GM12891 (cell line): Measurements from ENCODE around the gene PRKCB.

ENCODE experiments used
- POLR2A ChIP-seq: IDR thresholded peaks from 2 replicates; pipeline ENCODE4 v1.6.1; 2011; ENCODE audit warnings: low read depth, low read length, control low read depth
- POLR2AphosphoS5 ChIP-seq: IDR thresholded peaks from 2 replicates; pipeline ENCODE4 v1.6.1; 2011; ENCODE audit warnings: low read depth, low read length, control low read depth
- POU2F2 ChIP-seq: IDR thresholded peaks from 2 replicates; pipeline ENCODE4 v1.6.1; 2011; ENCODE audit warnings: low read depth, mild to moderate bottlenecking, control low read depth, low read length, moderate library complexity
- SPI1 ChIP-seq: IDR thresholded peaks from 2 replicates; pipeline ENCODE4 v1.6.1; 2011; ENCODE audit warnings: low read depth, low read length, control low read depth
- TAF1 ChIP-seq: IDR thresholded peaks from 2 replicates; pipeline ENCODE4 v1.6.1; 2011; ENCODE audit warnings: low read depth, low read length, control low read depth

DNA sequence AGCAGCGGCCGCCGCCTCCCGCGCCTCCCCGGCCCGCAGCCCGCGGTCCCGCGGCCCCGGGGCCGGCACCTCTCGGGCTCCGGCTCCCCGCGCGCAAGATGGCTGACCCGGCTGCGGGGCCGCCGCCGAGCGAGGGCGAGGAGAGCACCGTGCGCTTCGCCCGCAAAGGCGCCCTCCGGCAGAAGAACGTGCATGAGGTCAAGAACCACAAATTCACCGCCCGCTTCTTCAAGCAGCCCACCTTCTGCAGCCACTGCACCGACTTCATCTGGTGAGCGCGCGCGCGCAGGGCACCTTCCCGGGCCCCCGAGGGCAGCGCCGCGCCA lies 258 bp downstream of the PRKCB start:
- TF ChIP-seq POLR2AphosphoS5 = peak; percentile 7; the same call in 1 of the 2 replicates
- TF ChIP-seq POU2F2 = no peak
- TF ChIP-seq POLR2A = no peak
- no peak for TF ChIP-seq TAF1
- no peak for TF ChIP-seq SPI1
